NCI-H1417 (cell line): ENCODE measurements around the gene PNPLA7.

Experiments used
- DNase-seq, 3 experiments: peaks; one replicate each; lab custom pipeline; 2025; lab: John Stamatoyannopoulos, UW

Gene PNPLA7

DNA sequence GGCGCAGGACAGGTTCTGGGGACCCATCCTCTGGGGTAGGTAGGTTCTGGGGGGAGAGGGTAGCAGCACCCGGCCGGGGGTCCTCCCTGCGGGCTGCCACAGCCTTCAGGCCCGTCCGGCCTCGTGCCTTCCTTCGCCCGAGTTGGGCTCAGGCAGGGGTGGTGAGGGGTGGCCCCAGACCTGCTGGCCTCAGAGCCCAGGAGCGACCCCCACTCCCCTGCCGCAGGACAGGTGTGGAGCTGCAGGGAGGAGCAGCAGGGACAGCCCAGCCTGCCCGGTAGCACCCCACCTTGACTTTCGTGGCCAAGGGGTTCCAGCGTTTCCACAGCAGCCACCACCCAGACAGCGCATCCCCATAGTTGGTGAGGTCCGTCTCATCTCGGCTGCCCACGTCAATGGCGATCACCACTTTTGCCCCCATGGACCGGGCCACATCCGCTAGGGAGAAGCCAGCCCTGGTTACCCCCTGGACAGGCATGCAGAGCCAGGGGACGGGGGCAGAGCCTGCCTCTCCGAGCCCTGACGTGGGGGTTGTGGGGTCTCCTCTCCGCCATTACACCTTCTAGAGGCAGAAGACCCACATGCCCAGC lies 87.7 kb downstream of the PNPLA7 start:
- DNase-seq = no peak

DNA sequence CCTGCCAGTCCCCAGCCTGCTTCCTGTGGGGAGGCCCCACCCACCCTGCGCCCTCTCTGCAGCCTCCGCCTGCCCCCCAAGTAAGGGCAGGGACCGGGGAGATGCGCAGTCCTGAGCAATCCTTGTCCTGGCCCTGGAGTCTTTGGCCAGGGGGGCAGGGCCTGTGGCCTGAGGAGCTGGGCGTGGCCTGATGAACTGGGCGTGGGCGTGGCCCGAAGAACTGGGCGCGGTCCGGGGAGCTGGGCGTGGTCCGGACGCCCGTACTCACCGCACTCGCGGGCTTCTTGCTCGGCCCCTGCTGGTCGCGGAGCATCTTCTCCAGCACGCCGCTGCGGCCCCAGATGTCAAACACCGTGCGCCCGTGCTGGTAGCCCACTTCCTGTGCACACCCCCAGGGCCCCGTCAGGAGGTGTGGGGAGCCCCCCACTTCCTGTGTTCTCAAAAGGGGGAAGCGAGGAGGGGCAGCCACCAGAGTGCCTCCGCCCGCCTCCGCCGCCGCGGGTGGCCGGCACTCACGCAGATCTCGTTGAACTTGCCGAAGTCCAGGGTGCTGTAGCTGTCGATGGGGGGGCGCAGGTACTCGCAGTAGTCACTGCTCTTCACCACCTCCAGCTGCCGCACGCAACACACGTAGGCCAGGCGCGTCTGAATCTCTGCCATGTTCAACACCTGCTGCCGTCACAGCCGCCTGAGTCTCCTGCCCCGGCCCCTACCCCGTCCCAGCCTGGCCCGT lies 88.4 kb downstream of the PNPLA7 start:
- no peak for DNase-seq

DNA sequence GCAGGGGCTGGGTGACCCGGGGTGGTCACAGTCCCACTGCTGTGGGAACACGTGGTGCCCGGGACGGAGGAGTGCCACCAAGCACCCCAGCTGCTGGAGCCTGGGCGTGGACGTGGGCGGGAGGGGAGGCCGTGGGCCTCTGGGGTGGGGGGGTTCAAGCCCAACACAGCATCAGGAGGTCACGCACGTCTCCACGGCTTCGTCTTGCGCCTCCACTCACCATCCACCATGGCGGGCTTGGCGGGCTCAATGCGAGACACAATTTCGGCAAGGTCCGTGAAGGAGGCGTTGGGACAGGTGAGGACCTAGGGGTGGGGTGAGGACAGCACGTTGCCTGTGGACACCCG lies 88.9 kb downstream of the PNPLA7 start:
- no peak for DNase-seq

DNA sequence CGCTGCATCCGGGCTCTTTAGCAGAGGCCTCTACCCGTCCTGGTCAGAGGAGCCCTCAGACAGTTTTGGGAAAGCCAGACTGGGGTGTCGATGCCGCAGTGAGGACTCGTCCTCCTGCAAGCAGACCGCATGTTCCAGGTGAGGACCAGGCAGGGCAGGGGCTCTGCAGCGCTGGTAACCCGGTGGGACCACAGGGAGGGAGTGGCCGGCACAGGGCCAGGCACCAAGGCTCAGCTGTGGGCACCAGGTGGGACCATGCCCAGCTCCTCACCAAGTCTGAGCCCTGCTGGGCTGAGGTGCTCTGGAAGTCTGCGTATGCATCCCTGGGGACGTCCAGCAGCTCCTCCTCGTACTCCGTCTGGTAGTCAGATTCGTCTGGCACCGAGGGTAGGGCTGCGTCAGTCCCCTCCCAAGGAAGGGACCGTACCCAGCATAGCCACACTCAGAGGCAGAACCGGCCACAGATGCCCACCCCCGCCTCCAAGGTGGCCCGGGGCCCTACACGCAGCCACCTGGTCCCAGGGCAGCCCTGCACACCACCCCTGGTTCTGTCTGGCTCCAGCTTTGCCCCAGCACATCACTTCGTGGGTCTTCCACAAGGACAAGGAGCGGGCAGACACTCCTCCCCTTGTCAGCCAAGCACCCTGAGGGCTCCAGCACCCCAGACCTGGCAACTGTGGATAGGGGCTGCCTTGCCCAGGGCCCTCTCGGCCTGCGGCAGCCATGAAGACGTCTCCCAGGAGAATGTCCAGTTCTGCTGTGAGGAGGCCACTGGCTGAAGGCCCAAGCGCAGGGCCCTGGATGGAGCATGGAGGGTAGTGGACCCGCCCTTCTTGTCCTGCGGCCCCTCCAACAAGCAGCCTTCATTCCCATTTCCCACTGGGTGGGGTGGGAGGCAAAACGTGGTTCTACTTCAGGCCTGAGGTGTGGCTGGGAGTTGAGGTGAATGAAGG lies 89.6 kb downstream of the PNPLA7 start:
- no peak for DNase-seq

- no peak for DNase-seq
Observed at GRCh38 chr9:137459601-137460362, 90.4 kb downstream of the PNPLA7 start.

- DNase-seq = peak; percentile 84 to 94 (median 93)
Observed at GRCh38 chr9:137459152-137459600, 91.0 kb downstream of the PNPLA7 start, which contains the start of gene NSMF. NSMF (minus strand) TSS chr9:137459334; CDS start chr9:137459102, 232 bp downstream.

GRCh38 chr9:137458194-137459151 lies 91.7 kb downstream of the PNPLA7 start:
- peak in 2 of 3 experiments; percentile 88 to 95 for DNase-seq

DNA sequence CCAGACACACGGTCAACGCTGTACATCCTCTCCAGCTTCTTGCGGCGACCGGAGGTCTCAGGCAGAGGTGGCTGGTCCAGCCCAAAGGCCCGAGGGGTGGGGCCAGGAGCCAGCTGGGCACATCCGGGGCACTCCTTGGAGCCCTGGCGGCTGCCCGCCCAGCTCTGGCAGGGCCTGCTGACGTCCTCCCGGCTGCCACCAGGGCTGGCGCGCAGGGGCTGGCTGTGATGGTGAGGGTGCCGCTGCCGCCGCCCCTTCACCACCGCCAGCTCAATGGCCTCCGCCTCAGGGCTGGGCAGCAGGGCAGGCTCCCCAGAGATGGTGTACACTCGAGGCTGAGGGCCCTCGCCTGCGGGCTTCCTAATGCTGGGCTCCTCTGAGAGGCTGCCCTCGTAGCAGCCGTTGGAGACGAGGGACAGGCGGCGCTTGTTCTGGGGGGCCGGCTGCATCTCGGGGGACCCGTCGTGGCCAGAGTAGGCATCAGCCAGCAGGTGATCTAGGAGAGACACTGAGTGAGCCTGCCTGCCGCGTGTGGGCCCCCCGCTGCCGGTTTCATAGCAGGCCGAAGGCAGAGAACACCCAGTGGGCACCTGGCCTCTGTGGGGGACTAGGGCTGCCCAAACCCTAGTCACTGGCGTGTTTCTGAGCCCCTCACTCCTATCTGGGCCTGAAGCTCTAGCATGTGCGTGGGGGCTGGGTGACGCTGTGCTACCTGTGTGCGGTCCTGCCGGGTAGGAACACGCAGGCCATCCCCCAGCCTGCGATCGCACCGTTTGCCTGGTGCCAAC lies 92.6 kb downstream of the PNPLA7 start:
- DNase-seq = peak in 1 of 3 experiments; percentile 75

- no peak for DNase-seq
Observed at GRCh38 chr9:137456864-137457405, 93.3 kb downstream of the PNPLA7 start.

GRCh38 chr9:137456061-137456863 lies 93.9 kb downstream of the PNPLA7 start:
- no peak for DNase-seq

GRCh38 chr9:137455359-137455991 lies 94.7 kb downstream of the PNPLA7 start:
- DNase-seq = no peak

DNA sequence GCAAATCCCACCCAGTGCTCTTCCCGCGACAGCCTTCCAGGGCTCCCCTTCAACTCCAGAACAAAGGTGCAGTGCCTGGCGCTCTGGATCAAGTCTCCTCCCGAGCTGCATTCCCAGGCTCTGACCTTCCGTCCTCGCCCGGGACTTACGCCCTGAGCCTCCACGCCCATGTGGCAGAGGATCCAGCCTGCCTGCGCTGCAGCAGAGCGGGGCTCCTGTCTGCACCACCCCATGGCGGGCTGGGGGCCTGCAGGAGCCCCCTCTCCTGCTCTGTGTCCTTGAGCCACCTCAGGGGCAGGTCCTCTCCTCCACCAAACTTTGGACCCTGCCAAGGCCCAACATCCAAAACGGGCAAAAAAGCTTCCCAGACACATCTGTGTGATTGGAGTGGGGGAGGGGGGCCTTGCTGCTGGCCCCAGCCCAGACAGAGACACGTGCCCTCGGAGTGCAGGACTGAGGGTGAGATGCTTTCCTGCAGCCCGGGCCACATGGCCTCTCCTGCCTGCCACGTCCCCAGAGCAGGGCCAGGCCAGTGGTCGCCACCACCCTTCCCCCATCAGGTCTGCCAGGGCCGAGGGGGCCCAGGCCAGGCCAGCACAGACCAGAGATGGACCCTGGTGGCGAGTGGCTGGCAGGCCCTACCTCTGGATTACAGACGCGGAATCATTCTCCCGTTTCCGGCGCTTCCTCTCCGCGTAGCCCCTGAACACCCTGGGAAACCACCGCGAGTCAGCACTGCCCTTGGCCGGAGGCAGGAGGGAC lies 95.4 kb downstream of the PNPLA7 start:
- no peak for DNase-seq

GRCh38 chr9:137454145-137454596 lies 96.0 kb downstream of the PNPLA7 start:
- DNase-seq = no peak

GRCh38 chr9:137453643-137454081 lies 96.5 kb downstream of the PNPLA7 start:
- DNase-seq = peak in 1 of 3 experiments; percentile 27

DNA sequence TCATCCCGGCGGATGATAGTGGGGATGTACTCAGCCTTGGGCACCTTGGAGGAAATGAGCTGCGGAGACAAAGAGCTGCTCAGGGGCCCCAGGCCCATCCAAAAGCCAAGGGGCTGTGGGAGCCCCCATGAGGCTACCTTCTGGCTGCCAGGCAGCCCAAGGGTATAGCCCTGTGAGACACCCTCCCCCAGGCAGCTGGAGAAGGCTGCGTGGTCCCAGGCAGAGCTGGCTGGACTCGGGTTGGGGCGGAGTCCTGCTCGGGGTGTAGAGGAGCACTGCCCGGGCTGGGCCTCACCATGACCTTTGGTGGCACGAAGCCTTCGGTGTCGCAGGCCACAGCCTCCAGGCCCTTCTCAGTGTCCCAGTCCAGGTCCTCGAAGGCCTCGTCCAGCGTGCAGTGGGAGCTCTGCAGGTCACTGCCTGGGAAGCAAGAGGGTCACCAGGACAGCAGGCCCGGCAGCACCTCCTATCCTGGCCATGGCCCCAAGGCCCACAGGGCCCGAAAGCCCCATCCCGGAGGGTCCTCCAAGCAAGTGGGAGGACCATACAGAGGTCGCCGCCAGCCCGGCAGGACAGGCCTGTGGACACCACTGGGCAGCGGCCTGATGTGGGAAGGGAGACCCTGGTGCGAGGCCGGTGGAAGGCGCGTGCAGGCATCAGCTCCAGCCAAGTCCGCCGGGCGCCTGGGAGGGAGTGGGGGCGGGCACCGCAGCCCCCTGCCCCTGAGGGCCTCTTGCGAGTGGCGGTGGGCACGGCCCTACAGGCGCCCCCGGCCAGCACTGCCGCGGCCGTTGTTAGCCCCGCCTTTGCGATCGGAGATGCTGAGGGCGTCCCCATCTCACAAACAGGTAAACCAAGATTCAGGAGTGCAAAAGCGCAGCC lies 97.2 kb downstream of the PNPLA7 start:
- DNase-seq = no peak
